ENCODE measurements around the gene LUZP4.

LUZP4 gene

DNA sequence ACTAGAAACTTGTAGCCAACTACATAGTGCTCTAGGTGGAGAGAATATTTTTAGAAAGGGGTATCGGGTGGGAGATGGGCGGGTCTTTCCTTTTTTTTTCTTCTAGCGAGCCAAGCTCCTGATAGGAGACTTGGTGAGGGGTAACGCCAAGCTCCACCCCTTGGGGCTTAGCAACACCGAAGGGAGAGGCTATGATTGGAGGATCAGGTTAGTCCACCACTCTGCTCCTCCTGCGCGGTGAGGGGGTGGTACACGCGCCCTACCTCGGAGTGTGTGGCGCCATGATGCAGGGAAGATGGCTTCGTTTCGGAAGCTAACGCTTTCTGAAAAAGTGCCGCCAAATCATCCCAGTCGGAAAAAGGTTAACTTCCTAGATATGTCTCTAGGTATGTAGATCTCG, at the start of gene LUZP4:
LUZP4 (plus strand) TSS at position 251 of the 400 bp plus-strand sequence; CDS start at position 296, 45 bp downstream.
- Histone ChIP-seq H3K27ac (ENCODE audit: low read length) (no peak within 1 kb of the TSS), H3K4me3 (ENCODE audit: low read length) (no peak within 1 kb of the TSS), H3K36me3 (ENCODE audit: insufficient read depth, low read depth, low read length) (no peaks in the 10 kb centered on the region), H3K4me1 (ENCODE audit: insufficient read depth, low read length) (no peaks in the 10 kb centered on the region), H3K9ac (ENCODE audit: low read depth, low read length) (no peak within 1 kb of the TSS), H3K9me3 (ENCODE audit: insufficient read depth, low read depth, low read length) (no peaks in the 10 kb centered on the region), H3K27me3 (ENCODE audit: insufficient read depth, low read length) (no peaks in the 10 kb centered on the region)

- Histone ChIP-seq H3K36me3 (ENCODE audit: insufficient read depth, low read depth, low read length) (no peaks in the 10 kb centered on the region), H3K4me1 (ENCODE audit: insufficient read depth, low read length) (no peaks in the 10 kb centered on the region), H3K27ac (ENCODE audit: low read length) (no peak overlapping the region), H3K4me3 (ENCODE audit: low read length) (no peak overlapping the region), H3K27me3 (ENCODE audit: insufficient read depth, low read length) (no peaks in the 10 kb centered on the region), H3K9ac (ENCODE audit: low read depth, low read length) (no peak overlapping the region), H3K9me3 (ENCODE audit: insufficient read depth, low read depth, low read length) (no peaks in the 10 kb centered on the region)
Measured at GRCh38 chrX:115251458-115252233, 37.9 kb upstream of the LUZP4 start.

- H3K4me1 ChIP-seq (ENCODE audit: insufficient read depth, low read length), result no peaks in the 10 kb centered on the region
- no peak overlapping the region for H3K9ac ChIP-seq (ENCODE audit: low read depth, low read length)
- no peak overlapping the region for H3K27ac ChIP-seq (ENCODE audit: low read length)
- no peaks in the 10 kb centered on the region for H3K36me3 ChIP-seq (ENCODE audit: insufficient read depth, low read depth, low read length)
- H3K27me3 ChIP-seq (ENCODE audit: insufficient read depth, low read length), result no peaks in the 10 kb centered on the region
- no peak overlapping the region for H3K4me3 ChIP-seq (ENCODE audit: low read length)
- H3K9me3 ChIP-seq (ENCODE audit: insufficient read depth, low read depth, low read length), result no peaks in the 10 kb centered on the region
Measured at GRCh38 chrX:115255003-115255402, 34.5 kb upstream of the LUZP4 start.

- no peaks in the 10 kb centered on the region for H3K27me3 ChIP-seq (ENCODE audit: insufficient read depth, low read length)
Measured at GRCh38 chrX:115257711-115258110, 31.8 kb upstream of the LUZP4 start.

GRCh38 chrX:115259238-115259875, 30.2 kb upstream of the LUZP4 start:
- H3K9me3 ChIP-seq (ENCODE audit: insufficient read depth, low read depth, low read length), result no peaks in the 10 kb centered on the region
- H3K27ac ChIP-seq (ENCODE audit: low read length), result no peak overlapping the region
- no peak overlapping the region for H3K4me3 ChIP-seq (ENCODE audit: low read length)
- no peaks in the 10 kb centered on the region for H3K4me1 ChIP-seq (ENCODE audit: insufficient read depth, low read length)
- H3K9ac ChIP-seq (ENCODE audit: low read depth, low read length), result no peak overlapping the region
- H3K36me3 ChIP-seq (ENCODE audit: insufficient read depth, low read depth, low read length), result no peaks in the 10 kb centered on the region
- no peaks in the 10 kb centered on the region for H3K27me3 ChIP-seq (ENCODE audit: insufficient read depth, low read length)

More at GRCh38 chrX:115257711-115258110, 31.8 kb upstream of the LUZP4 start:
- Histone ChIP-seq H3K27ac (ENCODE audit: low read length) (no peak overlapping the region), H3K36me3 (ENCODE audit: insufficient read depth, low read depth, low read length) (no peaks in the 10 kb centered on the region), H3K4me3 (ENCODE audit: low read length) (no peak overlapping the region), H3K4me1 (ENCODE audit: insufficient read depth, low read length) (no peaks in the 10 kb centered on the region), H3K9me3 (ENCODE audit: insufficient read depth, low read depth, low read length) (no peaks in the 10 kb centered on the region), H3K9ac (ENCODE audit: low read depth, low read length) (no peak overlapping the region)

DNA sequence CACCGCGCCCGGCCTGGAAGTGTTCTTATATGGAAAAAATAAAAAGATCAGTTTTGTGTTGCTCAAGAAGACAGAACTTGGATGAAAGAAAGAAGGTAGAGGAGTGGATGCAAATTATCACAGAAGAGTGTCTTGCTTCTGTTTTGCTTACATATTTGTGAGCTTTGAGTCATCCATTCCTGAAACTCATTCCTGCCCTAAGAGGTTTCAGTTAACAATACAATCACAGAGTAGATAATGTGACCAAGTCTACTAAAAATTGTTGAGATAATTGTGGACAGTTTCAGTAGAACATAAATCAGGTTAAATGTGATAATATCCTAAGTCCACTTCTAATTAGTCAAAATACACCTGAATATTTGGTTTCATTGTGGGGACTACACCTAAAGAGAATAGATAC, 29.2 kb upstream of the LUZP4 start:
- no peaks in the 10 kb centered on the region for H3K36me3 ChIP-seq (ENCODE audit: insufficient read depth, low read depth, low read length)
- H3K4me1 ChIP-seq (ENCODE audit: insufficient read depth, low read length), result no peaks in the 10 kb centered on the region
- no peaks in the 10 kb centered on the region for H3K9me3 ChIP-seq (ENCODE audit: insufficient read depth, low read depth, low read length)
- H3K27ac ChIP-seq (ENCODE audit: low read length), result no peak overlapping the region
- H3K27me3 ChIP-seq (ENCODE audit: insufficient read depth, low read length), result no peaks in the 10 kb centered on the region
- no peak overlapping the region for H3K4me3 ChIP-seq (ENCODE audit: low read length)
- H3K9ac ChIP-seq (ENCODE audit: low read depth, low read length), result no peak overlapping the region

DNA sequence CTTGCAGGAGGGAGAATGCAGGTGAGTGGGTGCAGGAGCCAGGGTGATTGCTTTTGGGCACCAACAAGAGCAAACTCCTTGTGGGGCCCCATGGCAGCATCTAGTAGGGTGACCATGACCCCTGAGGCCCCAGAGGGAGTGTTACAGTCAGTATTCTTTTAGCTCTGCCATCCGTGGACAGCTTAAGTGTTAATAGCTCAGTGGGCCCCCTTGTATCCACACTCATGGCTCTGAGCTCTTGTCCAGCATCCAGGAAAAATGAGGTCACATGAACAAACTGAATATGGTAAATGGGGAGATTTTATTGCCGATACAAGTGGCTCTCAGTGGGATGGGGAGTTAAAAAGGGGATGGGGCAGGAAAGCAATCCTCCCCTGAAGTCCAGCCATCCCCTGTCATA, 28.4 kb upstream of the LUZP4 start:
- H3K4me3 ChIP-seq (ENCODE audit: low read length), result no peak overlapping the region
- H3K9ac ChIP-seq (ENCODE audit: low read depth, low read length), result no peak overlapping the region
- H3K9me3 ChIP-seq (ENCODE audit: insufficient read depth, low read depth, low read length), result no peaks in the 10 kb centered on the region
- no peaks in the 10 kb centered on the region for H3K4me1 ChIP-seq (ENCODE audit: insufficient read depth, low read length)
- no peaks in the 10 kb centered on the region for H3K27me3 ChIP-seq (ENCODE audit: insufficient read depth, low read length)
- no peaks in the 10 kb centered on the region for H3K36me3 ChIP-seq (ENCODE audit: insufficient read depth, low read depth, low read length)
- H3K27ac ChIP-seq (ENCODE audit: low read length), result no peak overlapping the region

GRCh38 chrX:115264009-115264408, 25.5 kb upstream of the LUZP4 start:
- Histone ChIP-seq H3K36me3 (ENCODE audit: insufficient read depth, low read depth, low read length) (no peaks in the 10 kb centered on the region), H3K4me3 (ENCODE audit: low read length) (no peak overlapping the region), H3K9me3 (ENCODE audit: insufficient read depth, low read depth, low read length) (no peaks in the 10 kb centered on the region), H3K27ac (ENCODE audit: low read length) (no peak overlapping the region), H3K9ac (ENCODE audit: low read depth, low read length) (no peak overlapping the region), H3K27me3 (ENCODE audit: insufficient read depth, low read length) (no peaks in the 10 kb centered on the region), H3K4me1 (ENCODE audit: insufficient read depth, low read length) (no peaks in the 10 kb centered on the region)

- Histone ChIP-seq H3K36me3 (ENCODE audit: insufficient read depth, low read depth, low read length) (no peaks in the 10 kb centered on the region), H3K4me3 (ENCODE audit: low read length) (no peak overlapping the region), H3K9ac (ENCODE audit: low read depth, low read length) (no peak overlapping the region), H3K27ac (ENCODE audit: low read length) (no peak overlapping the region), H3K4me1 (ENCODE audit: insufficient read depth, low read length) (no peaks in the 10 kb centered on the region), H3K9me3 (ENCODE audit: insufficient read depth, low read depth, low read length) (no peaks in the 10 kb centered on the region), H3K27me3 (ENCODE audit: insufficient read depth, low read length) (no peaks in the 10 kb centered on the region)
Measured at GRCh38 chrX:115266300-115266699, 23.2 kb upstream of the LUZP4 start.

- no peaks in the 10 kb centered on the region for H3K9me3 ChIP-seq (ENCODE audit: insufficient read depth, low read depth, low read length)
- H3K27me3 ChIP-seq (ENCODE audit: insufficient read depth, low read length), result no peaks in the 10 kb centered on the region
- H3K4me1 ChIP-seq (ENCODE audit: insufficient read depth, low read length), result no peaks in the 10 kb centered on the region
- no peaks in the 10 kb centered on the region for H3K36me3 ChIP-seq (ENCODE audit: insufficient read depth, low read depth, low read length)
- H3K27ac ChIP-seq (ENCODE audit: low read length), result no peak overlapping the region
- H3K9ac ChIP-seq (ENCODE audit: low read depth, low read length), result no peak overlapping the region
- H3K4me3 ChIP-seq (ENCODE audit: low read length), result no peak overlapping the region
Measured at GRCh38 chrX:115268421-115268820, 21.1 kb upstream of the LUZP4 start.

- Histone ChIP-seq H3K27me3 (ENCODE audit: insufficient read depth, low read length) (no peaks in the 10 kb centered on the region), H3K4me1 (ENCODE audit: insufficient read depth, low read length) (no peaks in the 10 kb centered on the region), H3K36me3 (ENCODE audit: insufficient read depth, low read depth, low read length) (no peaks in the 10 kb centered on the region), H3K9ac (ENCODE audit: low read depth, low read length) (no peak overlapping the region), H3K9me3 (ENCODE audit: insufficient read depth, low read depth, low read length) (no peaks in the 10 kb centered on the region), H3K4me3 (ENCODE audit: low read length) (no peak overlapping the region), H3K27ac (ENCODE audit: low read length) (no peak overlapping the region)
Measured at GRCh38 chrX:115269051-115269683, 20.3 kb upstream of the LUZP4 start.

GRCh38 chrX:115284877-115285276, 4.6 kb upstream of the LUZP4 start:
- no peak overlapping the region for H3K4me3 ChIP-seq (ENCODE audit: low read length)
- no peaks in the 10 kb centered on the region for H3K4me1 ChIP-seq (ENCODE audit: insufficient read depth, low read length)
- H3K36me3 ChIP-seq (ENCODE audit: insufficient read depth, low read depth, low read length), result no peaks in the 10 kb centered on the region
- H3K9ac ChIP-seq (ENCODE audit: low read depth, low read length), result no peak overlapping the region
- no peaks in the 10 kb centered on the region for H3K27me3 ChIP-seq (ENCODE audit: insufficient read depth, low read length)
- no peak overlapping the region for H3K27ac ChIP-seq (ENCODE audit: low read length)
- no peaks in the 10 kb centered on the region for H3K9me3 ChIP-seq (ENCODE audit: insufficient read depth, low read depth, low read length)
